ENCODE measurements around the gene FOXP1.

The FOXP1 gene

DNA sequence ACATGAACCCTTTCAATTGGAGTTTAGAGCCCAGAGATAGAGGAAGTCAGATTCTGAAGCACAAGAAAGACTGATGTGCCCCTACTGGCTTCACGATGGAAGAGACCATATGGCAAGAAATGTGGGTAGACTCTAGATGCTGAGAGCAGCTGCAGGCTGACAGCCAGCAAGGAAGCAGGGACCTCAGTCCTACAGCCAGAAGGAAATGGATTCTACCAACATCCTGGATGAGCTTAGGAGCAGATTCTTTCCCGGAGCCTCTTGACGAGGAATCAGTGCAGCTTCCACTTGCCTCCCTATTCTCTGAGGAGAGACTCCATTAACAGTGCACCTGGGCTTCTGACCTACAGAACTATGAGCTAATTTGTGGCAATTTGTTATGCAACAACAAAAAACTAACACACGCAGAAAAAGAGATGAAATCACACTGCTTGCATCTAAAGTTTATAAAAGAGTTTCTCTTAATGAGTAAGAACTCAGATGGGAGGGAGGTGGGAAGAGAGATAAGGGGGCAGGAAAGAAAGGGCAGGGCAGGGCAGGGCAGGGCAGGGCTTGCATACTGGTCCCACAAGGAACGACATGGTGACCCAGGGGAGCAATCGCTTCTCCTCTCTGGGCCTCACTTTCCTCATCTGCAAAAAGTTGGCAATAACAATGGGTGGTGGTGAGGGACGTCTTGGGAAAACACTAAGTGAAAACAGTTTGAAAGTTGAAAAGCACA lies 440.9 kb downstream of the FOXP1 start:
- H3K27me3 Mint-ChIP-seq (ENCODE audit: low read depth) = peaks cover 30% of the 10 kb centered on the region
- H3K4me3 Mint-ChIP-seq = no peak overlapping the region
- no peak overlapping the region for H3K27ac Mint-ChIP-seq

GRCh38 chr3:71140477-71140876 lies 443.1 kb downstream of the FOXP1 start:
- Mint-ChIP-seq H3K36me3 (ENCODE audit: low read depth) (peaks cover 1% of the 10 kb centered on the region), H3K4me3 (no peak overlapping the region), H3K4me1 (ENCODE audit: low read depth) (no peaks in the 10 kb centered on the region), H3K27ac (no peak overlapping the region), H3K27me3 (ENCODE audit: low read depth) (peaks cover 19% of the 10 kb centered on the region), H3K9me3 (peaks cover 4% of the 10 kb centered on the region)

More for the DNA sequence above, 440.9 kb downstream of the FOXP1 start:
- Mint-ChIP-seq H3K4me1 (ENCODE audit: low read depth) (no peaks in the 10 kb centered on the region), H3K9me3 (peaks cover 4% of the 10 kb centered on the region), H3K36me3 (ENCODE audit: low read depth) (peaks cover 1% of the 10 kb centered on the region)

- Mint-ChIP-seq H3K4me1 (ENCODE audit: low read depth) (no peaks in the 10 kb centered on the region), H3K4me3 (no peak overlapping the region), H3K36me3 (ENCODE audit: low read depth) (peaks cover 1% of the 10 kb centered on the region), H3K9me3 (peaks cover 4% of the 10 kb centered on the region), H3K27me3 (ENCODE audit: low read depth) (peaks cover 19% of the 10 kb centered on the region), H3K27ac (no peak overlapping the region)
Measured at GRCh38 chr3:71139496-71139895, 444.0 kb downstream of the FOXP1 start.

DNA sequence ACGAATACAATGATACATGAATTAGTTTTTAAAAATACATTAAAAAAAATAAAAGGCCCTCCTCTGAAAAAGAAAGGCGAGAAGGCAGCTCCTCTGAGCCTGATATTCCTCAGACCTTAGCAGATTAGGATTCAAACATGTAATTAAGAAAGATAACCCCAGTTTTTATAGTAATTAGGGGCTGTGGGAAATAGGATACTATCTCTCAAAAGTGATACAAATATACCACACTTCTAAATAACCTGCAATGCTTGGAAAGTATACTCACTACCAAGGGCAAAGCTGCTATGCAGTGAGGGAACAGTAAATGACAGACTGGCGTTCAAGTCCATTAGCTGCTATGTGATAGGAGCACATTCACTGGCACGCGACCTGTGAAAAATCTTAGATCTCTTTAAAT lies 445.1 kb downstream of the FOXP1 start:
- H3K4me1 Mint-ChIP-seq (ENCODE audit: low read depth) = peaks cover 7% of the 10 kb centered on the region
- H3K27ac Mint-ChIP-seq = no peak overlapping the region
- peaks cover 1% of the 10 kb centered on the region for H3K36me3 Mint-ChIP-seq (ENCODE audit: low read depth)
- peaks cover 4% of the 10 kb centered on the region for H3K9me3 Mint-ChIP-seq
- peaks cover 19% of the 10 kb centered on the region for H3K27me3 Mint-ChIP-seq (ENCODE audit: low read depth)
- H3K4me3 Mint-ChIP-seq = no peak overlapping the region

- Mint-ChIP-seq H3K4me1 (ENCODE audit: low read depth) (peaks cover 21% of the 10 kb centered on the region), H3K27me3 (ENCODE audit: low read depth) (peaks cover 23% of the 10 kb centered on the region), H3K36me3 (ENCODE audit: low read depth) (peaks cover 1% of the 10 kb centered on the region), H3K27ac (no peak overlapping the region), H3K4me3 (no peak overlapping the region), H3K9me3 (peaks cover 1% of the 10 kb centered on the region)
Measured at GRCh38 chr3:71136276-71136675, 447.3 kb downstream of the FOXP1 start.

DNA sequence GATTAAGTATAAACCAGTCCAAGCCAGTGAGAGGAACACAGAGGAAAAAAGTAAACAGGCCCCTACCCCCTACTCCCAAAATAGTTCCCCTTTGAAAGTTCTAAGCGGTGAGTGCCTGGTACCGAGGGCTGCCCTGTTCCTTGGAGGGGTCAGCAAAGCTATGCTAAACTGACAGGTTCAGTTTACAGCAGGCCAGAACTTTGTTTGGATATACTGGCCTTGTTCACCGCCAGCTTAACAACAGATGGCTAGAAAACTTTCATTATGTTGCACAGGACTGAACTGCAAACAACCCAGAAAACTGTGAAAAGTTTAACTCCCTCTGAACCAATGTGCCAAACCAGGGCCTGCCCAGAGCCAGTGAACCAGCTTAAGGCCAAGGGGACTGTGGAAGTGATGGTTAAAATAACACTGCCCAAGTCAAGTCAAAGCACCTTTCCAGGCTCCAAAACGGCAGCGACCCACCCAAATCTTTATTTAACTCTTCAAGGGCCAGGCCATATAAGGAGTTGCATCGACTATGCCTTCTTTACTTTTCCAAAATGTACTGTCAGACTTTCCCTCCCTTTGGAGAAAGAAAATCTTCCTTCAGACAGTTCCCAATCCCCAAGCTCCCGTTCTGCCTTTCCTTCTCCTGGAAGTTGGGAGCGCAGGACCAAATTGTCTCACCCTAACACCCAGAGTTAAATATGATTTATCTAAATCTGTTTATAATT lies 448.0 kb downstream of the FOXP1 start:
- Mint-ChIP-seq H3K9me3 (no peaks in the 10 kb centered on the region), H3K27ac (no peak overlapping the region), H3K4me1 (ENCODE audit: low read depth) (peaks cover 28% of the 10 kb centered on the region), H3K36me3 (ENCODE audit: low read depth) (peaks cover 1% of the 10 kb centered on the region), H3K27me3 (ENCODE audit: low read depth) (peaks cover 23% of the 10 kb centered on the region), H3K4me3 (no peak overlapping the region)

GRCh38 chr3:71134521-71134920 lies 449.0 kb downstream of the FOXP1 start:
- Mint-ChIP-seq H3K27me3 (ENCODE audit: low read depth) (peaks cover 21% of the 10 kb centered on the region), H3K4me3 (no peak overlapping the region), H3K36me3 (ENCODE audit: low read depth) (peaks cover 3% of the 10 kb centered on the region), H3K4me1 (ENCODE audit: low read depth) (peaks cover 30% of the 10 kb centered on the region), H3K9me3 (no peaks in the 10 kb centered on the region), H3K27ac (no peak overlapping the region)

GRCh38 chr3:71133865-71134264 lies 449.7 kb downstream of the FOXP1 start:
- Mint-ChIP-seq H3K36me3 (ENCODE audit: low read depth) (peaks cover 1% of the 10 kb centered on the region), H3K27me3 (ENCODE audit: low read depth) (peaks cover 20% of the 10 kb centered on the region), H3K9me3 (no peaks in the 10 kb centered on the region), H3K4me1 (ENCODE audit: low read depth) (peaks cover 35% of the 10 kb centered on the region), H3K4me3 (no peak overlapping the region), H3K27ac (no peak overlapping the region)

GRCh38 chr3:71132995-71133730 lies 450.4 kb downstream of the FOXP1 start:
- Mint-ChIP-seq H3K27ac (no peak overlapping the region), H3K9me3 (no peaks in the 10 kb centered on the region), H3K4me3 (no peak overlapping the region), H3K36me3 (ENCODE audit: low read depth) (peaks cover 1% of the 10 kb centered on the region), H3K4me1 (ENCODE audit: low read depth) (peaks cover 40% of the 10 kb centered on the region), H3K27me3 (ENCODE audit: low read depth) (peaks cover 20% of the 10 kb centered on the region)

GRCh38 chr3:71131375-71132314 lies 451.9 kb downstream of the FOXP1 start:
- H3K27ac Mint-ChIP-seq = peak overlapping the region; percentile 97
- peak overlapping the region; percentile 96 for H3K4me3 Mint-ChIP-seq
- H3K27me3 Mint-ChIP-seq (ENCODE audit: low read depth) = peaks cover 16% of the 10 kb centered on the region
- H3K36me3 Mint-ChIP-seq (ENCODE audit: low read depth) = peaks cover 1% of the 10 kb centered on the region
- peaks cover 48% of the 10 kb centered on the region for H3K4me1 Mint-ChIP-seq (ENCODE audit: low read depth)
- H3K9me3 Mint-ChIP-seq = no peaks in the 10 kb centered on the region

- Mint-ChIP-seq H3K9me3 (no peaks in the 10 kb centered on the region), H3K27ac (peak overlapping the region; percentile 97), H3K4me3 (peak overlapping the region; percentile 96), H3K27me3 (ENCODE audit: low read depth) (peaks cover 15% of the 10 kb centered on the region), H3K4me1 (ENCODE audit: low read depth) (peaks cover 52% of the 10 kb centered on the region), H3K36me3 (ENCODE audit: low read depth) (peaks cover 4% of the 10 kb centered on the region)
Measured at GRCh38 chr3:71130471-71131374, 452.8 kb downstream of the FOXP1 start.

GRCh38 chr3:71129611-71130431 lies 453.7 kb downstream of the FOXP1 start:
- H3K27ac Mint-ChIP-seq = peak overlapping the region; percentile 97
- peaks cover 13% of the 10 kb centered on the region for H3K27me3 Mint-ChIP-seq (ENCODE audit: low read depth)
- H3K36me3 Mint-ChIP-seq (ENCODE audit: low read depth) = peaks cover 4% of the 10 kb centered on the region
- no peaks in the 10 kb centered on the region for H3K9me3 Mint-ChIP-seq
- H3K4me1 Mint-ChIP-seq (ENCODE audit: low read depth) = peaks cover 57% of the 10 kb centered on the region
- H3K4me3 Mint-ChIP-seq = peak overlapping the region; percentile 96
